Kidney (tissue), 14 donors: ENCODE data around the gene TLK1. TPM values are rescaled to one million over a fixed set of nuclear protein-coding genes. Genes with fewer than 3 reads are reported as not detected.

Source experiments
- DNase-seq, 5 donors: peaks; one replicate each; pipeline ENCODE4 v3.0.0-alpha.2; 2013 to 2020
- FAIRE-seq: peaks from 2 replicates; lab custom pipeline; 2012; peaks lifted over from hg19 to GRCh38; lab: Jason Lieb, UNC
- H3K27ac ChIP-seq, 2 donors: one replicate each; pipeline ENCODE4 v1.7.0; 2013; ENCODE audit warnings: low read depth in 2 of 2, low read length in 2 of 2, inconsistent platforms in 1 of 2
- H3K27me3 ChIP-seq: one replicate; pipeline ENCODE4 v1.7.1; 2013; ENCODE audit warnings: low read length, inconsistent platforms; ENCODE audit not compliant: control insufficient read depth, insufficient read depth
- H3K36me3 ChIP-seq, 3 donors: one replicate each; pipeline versions ENCODE4 v1.7.0 to v1.7.1; 2013; ENCODE audit warnings: low read length in 3 of 3, control low read depth in 1 of 3, inconsistent platforms in 1 of 3; ENCODE audit not compliant: insufficient read depth in 3 of 3, control insufficient read depth in 2 of 3
- H3K4me1 ChIP-seq, 3 donors: one replicate each; pipeline versions ENCODE4 v1.7.0 to v1.7.1; 2013; ENCODE audit warnings: low read length in 3 of 3, inconsistent platforms in 1 of 3, low read depth in 1 of 3; ENCODE audit not compliant: control insufficient read depth in 2 of 3, insufficient read depth in 2 of 3
- H3K4me3 ChIP-seq, 3 donors: one replicate each; pipeline versions ENCODE4 v1.7.0 to v1.8.1; 2013; ENCODE audit warnings: low read length in 3 of 3, control low read depth in 1 of 3, inconsistent platforms in 1 of 3
- H3K9ac ChIP-seq, 3 donors: one replicate each; pipeline versions ENCODE4 v1.7.0 to v1.7.1; 2013; ENCODE audit warnings: low read length in 3 of 3, control low read depth in 1 of 3, inconsistent platforms in 1 of 3
- H3K9me3 ChIP-seq, 3 donors: one replicate each; pipeline versions ENCODE4 v1.7.0 to v1.7.1; 2013; ENCODE audit warnings: low read length in 3 of 3, control low read depth in 1 of 3, inconsistent platforms in 1 of 3; ENCODE audit not compliant: control insufficient read depth in 2 of 3, insufficient read depth in 1 of 3
- CTCF ChIP-seq: IDR thresholded peaks from 3 replicates; pipeline ENCODE4 v1.5.1; 2012; ENCODE audit warnings: mild to moderate bottlenecking, moderate library complexity, borderline replicate concordance; ENCODE audit not compliant: insufficient read depth; ENCODE audit errors: extremely low read depth
- intact Hi-C: fragments of 100-400 bp; cut with DNase I; formaldehyde crosslinking; loops from one replicate; pipeline ENCODE4 v1.11.1; 2022
- polyA plus RNA-seq: library from polyadenylated mRNA; stranded (reverse); fragments of 350-450 nt; fragmentation: Illumina TruSeq; extraction: RNeasy Lipid Tissue Mini Kit (QIAGEN cat#74804); gene quantifications from one replicate; pipeline ENCODE4 v1.2.3, GENCODE V29; 2014; ENCODE audit warnings: low read depth, low replicate concordance; ENCODE audit not compliant: insufficient read depth
- total RNA-seq: library from RNA; stranded (reverse); fragmentation: NEBNext Ultra II Directional; extraction: Animal tissue kit (Norgen Biotek cat#: 25700); gene quantifications from one replicate; pipeline ENCODE4 v1.2.1, GENCODE V29; 2021
- donor health status: control.
- donor health status: control.
- donor health status: control.
- donor health status: control.
- donor health status: control.
- donor health status: DM: yes; HTN: yes; CAD: no.
- donor health status: Normal renal cell carcinoma (clear cell type).

The TLK1 gene
- total and polyA plus RNA-seq, 2 donors from 2014 or later = 12.3 to 80.3 TPM

GRCh38 chr2:170944545-170944944, 216.1 kb downstream of the TLK1 start:
- Histone ChIP-seq H3K27ac (peak overlapping the region; percentile 14 to 23), H3K9ac (no peak overlapping the region), H3K27me3 (no peaks in the 10 kb centered on the region), H3K4me1 (peaks cover 0 to 6% (median 0%) of the 10 kb centered on the region in 3 donors), H3K9me3 (no peaks in the 10 kb centered on the region), H3K36me3 (peaks cover 0 to 1% (median under 1%) of the 10 kb centered on the region in 3 donors), H3K4me3 (no peak overlapping the region)
- DNase-seq = no peak
- TF ChIP-seq CTCF = no peak
- FAIRE-seq = peak; percentile 56
- intact Hi-C loops = no loop called here

- H3K4me1 ChIP-seq = peaks cover 0 to 6% (median 0%) of the 10 kb centered on the region in 3 donors
- TF ChIP-seq CTCF = no peak
- FAIRE-seq = no peak
These were observed 217.1 kb downstream of the TLK1 start for GRCh38 chr2:170943596-170943995.

GRCh38 chr2:170943041-170943440, 217.7 kb downstream of the TLK1 start:
- no peak for DNase-seq
- no peaks in the 10 kb centered on the region for H3K9me3 ChIP-seq
- H3K4me3 ChIP-seq = no peak overlapping the region
- peaks cover 0 to 6% (median 0%) of the 10 kb centered on the region in 3 donors for H3K4me1 ChIP-seq
- TF ChIP-seq CTCF = no peak
- H3K36me3 ChIP-seq = no peaks in the 10 kb centered on the region
- H3K27me3 ChIP-seq = no peaks in the 10 kb centered on the region
- H3K9ac ChIP-seq = no peak overlapping the region
- no peak overlapping the region for H3K27ac ChIP-seq
- intact Hi-C loops = no loop called here
- FAIRE-seq = no peak

More at GRCh38 chr2:170943596-170943995, 217.1 kb downstream of the TLK1 start:
- no peaks in the 10 kb centered on the region for H3K36me3 ChIP-seq
- no peak for DNase-seq
- no peak overlapping the region for H3K27ac ChIP-seq
- H3K4me3 ChIP-seq = no peak overlapping the region
- H3K9me3 ChIP-seq = no peaks in the 10 kb centered on the region
- intact Hi-C loops = no loop called here
- H3K9ac ChIP-seq = no peak overlapping the region
- H3K27me3 ChIP-seq = no peaks in the 10 kb centered on the region

- Histone ChIP-seq H3K4me3 (no peak overlapping the region), H3K9ac (no peak overlapping the region), H3K9me3 (no peaks in the 10 kb centered on the region), H3K4me1 (peaks cover 0 to 6% (median 0%) of the 10 kb centered on the region in 3 donors), H3K27me3 (no peaks in the 10 kb centered on the region), H3K27ac (no peak overlapping the region), H3K36me3 (no peaks in the 10 kb centered on the region)
- TF ChIP-seq CTCF = no peak
- intact Hi-C loops = no loop called here
- no peak for DNase-seq
- no peak for FAIRE-seq
These were observed 218.1 kb downstream of the TLK1 start for GRCh38 chr2:170942615-170943014.
